BJ (cell line): ENCODE data around the gene LBP. TPM values are rescaled to one million over a fixed set of nuclear protein-coding genes. Genes with fewer than 3 reads are reported as not detected.

Experiments used
- CTCF ChIA-PET: fragments of 350-600 bp; formaldehyde crosslinking; extraction: SDS; loops from one replicate; lab custom pipeline; 2021; ENCODE audit warnings: antibody characterized with exemption, inconsistent platforms; lab: Yijun Ruan, JAX
- POLR2A ChIA-PET: fragments of 300-600 bp; sonication (Branson Sonifier 250); formaldehyde crosslinking; extraction: SDS; loops from one replicate; lab custom pipeline; 2021; ENCODE audit warnings: antibody characterized with exemption; lab: Charles Lee
- DNase-seq: peaks from one replicate; pipeline ENCODE4 v3.0.0-alpha.2; 2011; ENCODE audit warnings: low read depth
- H3K27me3 ChIP-seq: 2 replicates; pipeline ENCODE4 v1.6.0; 2011; ENCODE audit warnings: low read length; ENCODE audit not compliant: control insufficient read depth, insufficient read depth
- H3K36me3 ChIP-seq: 2 replicates; pipeline ENCODE4 v1.5.1; 2011; ENCODE audit warnings: low read length; ENCODE audit not compliant: control insufficient read depth, insufficient read depth
- H3K4me3 ChIP-seq: 2 replicates; pipeline ENCODE4 v1.5.1; 2011; ENCODE audit warnings: low read depth, mild to moderate bottlenecking, control low read depth, low read length
- CTCF ChIP-seq: IDR thresholded peaks from 2 replicates; pipeline ENCODE4 v1.5.1; 2011; ENCODE audit warnings: low read depth, mild to moderate bottlenecking, control low read depth, inconsistent platforms, low read length, moderate library complexity; ENCODE audit not compliant: insufficient read depth
- polyA plus RNA-seq: library from polyadenylated mRNA; depleted of rRNA; stranded (reverse); fragments of >200 nt; gene quantifications from 2 replicates; pipeline ENCODE4 v1.2.3, GENCODE V29; 2011

LBP gene
- polyA plus RNA-seq, 1 experiment = 0.04 TPM

GRCh38 chr20:38402089-38402488, 55.8 kb downstream of the LBP start:
- Histone ChIP-seq H3K36me3 (no peaks in the 10 kb centered on the region), H3K4me3 (no peak overlapping the region), H3K27me3 (peaks cover 2% of the 10 kb centered on the region; the same call in 1 of the 2 replicates)
- no peak for DNase-seq
- CTCF ChIA-PET = interaction anchor here (1.4 kb wide), 1 partner anchor 10 kb away, joined by 5 read pairs; no protein-coding TSS in a partner anchor
- POLR2A ChIA-PET = no interaction called here
- TF ChIP-seq CTCF = no peak

GRCh38 chr20:38402816-38403215, 56.5 kb downstream of the LBP start:
- H3K36me3 ChIP-seq = no peaks in the 10 kb centered on the region
- H3K27me3 ChIP-seq = peaks cover 2% of the 10 kb centered on the region; the same call in 1 of the 2 replicates
- H3K4me3 ChIP-seq = no peak overlapping the region
- TF ChIP-seq CTCF = no peak
- no peak for DNase-seq
- ChIA-PET POLR2A (no interaction called here), CTCF (interaction anchor here (1.4 kb wide), 1 partner anchor 10 kb away, joined by 5 read pairs; no protein-coding TSS in a partner anchor)

- Histone ChIP-seq H3K4me3 (no peak overlapping the region), H3K27me3 (no peaks in the 10 kb centered on the region), H3K36me3 (no peaks in the 10 kb centered on the region)
- CTCF ChIA-PET = no interaction called here
- POLR2A ChIA-PET = no interaction called here
- DNase-seq = no peak
- no peak for TF ChIP-seq CTCF
These were observed 57.7 kb downstream of the LBP start for GRCh38 chr20:38404016-38404415.

- no peak for DNase-seq
- POLR2A ChIA-PET = no interaction called here
- Histone ChIP-seq H3K4me3 (no peak overlapping the region), H3K27me3 (no peaks in the 10 kb centered on the region), H3K36me3 (no peaks in the 10 kb centered on the region)
- TF ChIP-seq CTCF = no peak
- CTCF ChIA-PET = interaction anchor here (1.5 to 1.7 kb wide), 2 partner anchors 67 to 841 kb away, joined by 3 to 5 read pairs; no protein-coding TSS in a partner anchor
These were observed 58.9 kb downstream of the LBP start for GRCh38 chr20:38405132-38405531.

GRCh38 chr20:38406476-38406875, 60.2 kb downstream of the LBP start:
- ChIA-PET CTCF (interaction anchor here (1.0 to 1.7 kb wide), 2 partner anchors 9 to 68 kb away, joined by 3 to 5 read pairs; no protein-coding TSS in a partner anchor), POLR2A (no interaction called here)
- TF ChIP-seq CTCF = no peak
- DNase-seq = no peak
- Histone ChIP-seq H3K4me3 (no peak overlapping the region), H3K36me3 (peaks cover 2% of the 10 kb centered on the region; the same call in 1 of the 2 replicates), H3K27me3 (no peaks in the 10 kb centered on the region)
